ENCODE data around the gene NFATC4.

NFATC4 gene

GRCh38 chr14:24427537-24428508, 59.8 kb downstream of the NFATC4 start:
- DNase-seq (ENCODE audit: low spot score) = no peak

- no peak for DNase-seq (ENCODE audit: low spot score)
Measured at GRCh38 chr14:24428628-24429394, 60.8 kb downstream of the NFATC4 start.

Small RNA genes lying within 50 kb of the gene (small RNA-seq; reads per million reads assigned to genes)
- gene RF00026 = 0 reads per million in 2 experiments
